HepG2 (cell line): ENCODE measurements around the gene IGSF8. TPM values are rescaled to one million over a fixed set of nuclear protein-coding genes. Genes with fewer than 3 reads are reported as not detected.

Source experiments
- ATAC-seq: fragments of 200-7000 bp; cut with Tn5 transposase; 3 replicates; pipeline ENCODE4 v1.9.1; 2020; ENCODE audit warnings: mild to moderate bottlenecking, moderate library complexity
- BruUV-seq: library from RNA; stranded (reverse); fragments of 400-500 nt; replicated peaks from 2 replicates; lab custom pipeline; 2021; lab: Mats Ljungman, UMichigan
- CTCF ChIA-PET: fragments of 300-600 bp; formaldehyde crosslinking; extraction: SDS; loops from one replicate; lab custom pipeline; 2021; ENCODE audit warnings: low total read pairs, inconsistent platforms, low intra/inter-chr PET ratio; lab: Yijun Ruan, JAX
- POLR2A ChIA-PET: fragments of 350-600 bp; sonication (Branson Sonifier 250); formaldehyde crosslinking; loops from one replicate; lab custom pipeline; 2020; ENCODE audit warnings: antibody characterized with exemption, inconsistent platforms; lab: Yijun Ruan, JAX
- DNase-seq: peaks from one replicate; pipeline ENCODE4 v3.0.0-alpha.2; 2015; ENCODE audit warnings: low spot score
- FAIRE-seq: peaks from 3 replicates; lab custom pipeline; 2011; peaks lifted over from hg19 to GRCh38; lab: Jason Lieb, UNC
- H2AFZ ChIP-seq: one replicate; pipeline ENCODE4 v1.6.1; 2011; ENCODE audit warnings: low read length, inconsistent platforms
- H3K27ac ChIP-seq: fragments of 300-600 bp; 3 replicates; pipeline ENCODE4 v1.8.0; 2011; ENCODE audit warnings: mixed run types, mild to moderate bottlenecking, mixed read lengths, low read length, inconsistent platforms; ENCODE audit not compliant: insufficient read depth; ENCODE audit errors: extremely low read length
- H3K27me3 ChIP-seq, 2 experiments: fragments of 200-600 bp in 1 of 2; 2 replicates in 1 of 2; 3 replicates in 1 of 2; pipeline versions ENCODE4 v1.6.0 to v1.8.0; 2011; ENCODE audit warnings: low read length in 2 of 2, mild to moderate bottlenecking in 2 of 2, moderate library complexity in 2 of 2, inconsistent platforms in 1 of 2; ENCODE audit not compliant: insufficient read depth in 2 of 2, control insufficient read depth in 1 of 2
- H3K36me3 ChIP-seq, 2 experiments: fragments of 200-600 bp in 1 of 2; replicated peaks in 1 of 2; 2 replicates in 1 of 2; 3 replicates in 1 of 2; pipeline versions ENCODE4 v1.5.1 to v1.8.0; 2011; ENCODE audit warnings: low read length in 2 of 2, inconsistent platforms in 1 of 2; ENCODE audit not compliant: insufficient read depth in 2 of 2, control insufficient read depth in 1 of 2
- H3K4me1 ChIP-seq: 2 replicates; pipeline ENCODE4 v1.5.1; 2012; ENCODE audit warnings: low read length, inconsistent platforms; ENCODE audit not compliant: insufficient read depth
- H3K4me2 ChIP-seq: 2 replicates; pipeline ENCODE4 v1.6.0; 2011; ENCODE audit warnings: low read depth, low read length, inconsistent platforms
- H3K4me3 ChIP-seq, 3 experiments: fragments of 200-600 bp in 1 of 3; sonication (generic), shearing (Covaris generic) in 1 of 3; replicated peaks in 1 of 3; 2 replicates each; pipeline ENCODE4 v1.5.1; 2011 to 2016; ENCODE audit warnings: low read length in 3 of 3, inconsistent platforms in 2 of 3, low read depth in 2 of 3, mild to moderate bottlenecking in 2 of 3, control low read depth in 1 of 3, mixed read lengths in 1 of 3; ENCODE audit not compliant: insufficient read depth in 1 of 3
- H3K79me2 ChIP-seq: one replicate; pipeline ENCODE4 v1.6.1; 2011; ENCODE audit warnings: low read length, inconsistent platforms; ENCODE audit not compliant: insufficient read depth
- H3K9ac ChIP-seq: 2 replicates; pipeline ENCODE4 v1.6.0; 2011; ENCODE audit warnings: mild to moderate bottlenecking, low read depth, low read length, inconsistent platforms; ENCODE audit not compliant: insufficient read depth
- H3K9me3 ChIP-seq: 2 replicates; pipeline ENCODE4 v1.5.1; 2012; ENCODE audit warnings: mild to moderate bottlenecking, low read length
- H4K20me1 ChIP-seq: 2 replicates; pipeline ENCODE4 v1.6.0; 2011; ENCODE audit warnings: inconsistent platforms, mild to moderate bottlenecking, low read length, moderate library complexity; ENCODE audit not compliant: insufficient read depth
- ATRX ChIP-seq: sonication (generic); formaldehyde crosslinking; IDR thresholded peaks from 2 replicates; pipeline ENCODE4 v1.4.0; 2020; ENCODE audit warnings: missing genetic modification reagents, borderline replicate concordance
- CHCHD3 ChIP-seq: sonication (generic); formaldehyde crosslinking; IDR thresholded peaks from 2 replicates; pipeline ENCODE4 v1.8.0; 2022; ENCODE audit warnings: mild to moderate bottlenecking, missing genetic modification reagents, moderate library complexity
- EZH2 ChIP-seq: conservative IDR thresholded peaks from 2 replicates; pipeline ENCODE4 v1.6.1; 2012; ENCODE audit warnings: mild to moderate bottlenecking, low read depth, low read length, moderate library complexity
- FOXC1 ChIP-seq: sonication (generic); formaldehyde crosslinking; IDR thresholded peaks from 2 replicates; pipeline ENCODE4 v1.8.0; 2022; ENCODE audit warnings: mild to moderate bottlenecking, missing genetic modification reagents, borderline replicate concordance
- RNF2 ChIP-seq: fragments of 450-650 bp; conservative IDR thresholded peaks from 2 replicates; pipeline ENCODE4 v1.6.1; 2016; ENCODE audit warnings: low read depth
- TAF15 ChIP-seq: fragments of 200-400 bp; formaldehyde crosslinking; IDR thresholded peaks from one replicate; pipeline ENCODE4 v1.6.1; 2018; ENCODE audit warnings: mild to moderate bottlenecking, low read depth, low read length; ENCODE audit not compliant: poor library complexity, severe bottlenecking
- ZNF337 ChIP-seq: sonication (generic); formaldehyde crosslinking; IDR thresholded peaks from 2 replicates; pipeline ENCODE4 v1.5.1; 2020; ENCODE audit warnings: missing genetic modification reagents, low read depth, mild to moderate bottlenecking, borderline replicate concordance
- ZNF367 ChIP-seq: sonication (generic); formaldehyde crosslinking; IDR thresholded peaks from 2 replicates; pipeline ENCODE4 v1.4.0; 2020; ENCODE audit warnings: missing genetic modification reagents, borderline replicate concordance
- ZNF724P ChIP-seq: sonication (generic); formaldehyde crosslinking; IDR thresholded peaks from 2 replicates; pipeline ENCODE4 v1.8.0; 2022; ENCODE audit warnings: missing genetic modification reagents, borderline replicate concordance
- WGBS: methylation state at CpG from one replicate; pipeline ENCODE4 v1.1.6; 2017; ENCODE audit warnings: low lambda C conversion rate; 5-methylcytosine and 5-hydroxymethylcytosine counted together
- in situ Hi-C: cut with HindIII; loops from 2 replicates; pipeline ENCODE4 v1.10.0; 2017; ENCODE audit warnings: low pct_unique_long_range_greater_than_20kb; ENCODE audit not compliant: extremely low pct_ligation_motif_present
- intact Hi-C: fragments of 100-400 bp; cut with micrococcal nuclease; formaldehyde crosslinking; loops from one replicate; pipeline ENCODE4 v1.10.0; 2022; ENCODE audit not compliant: unreplicated experiment
- polyA plus RNA-seq, 8 experiments: library from polyadenylated mRNA; depleted of rRNA in 3 of 8; stranded (reverse) in 7 of 8; unstranded in 1 of 8; fragments of >200 nt; fragmentation: Illumina TruSeq in 4 of 8; extraction: Trizol in 4 of 8; gene quantifications; 2 replicates each; pipeline versions ENCODE4 v1.2.1 to v1.2.3, GENCODE V29; 2011 to 2016; ENCODE audit warnings: low read depth in 4 of 8, missing spikeins in 1 of 8, mixed read lengths in 1 of 8; ENCODE audit not compliant: insufficient read depth in 1 of 8
- total RNA-seq, 5 experiments: library from RNA; depleted of rRNA; stranded (reverse); fragments of >200 nt; fragmentation: Illumina TruSeq; extraction: Trizol; gene quantifications; 2 replicates each; pipeline ENCODE4 v1.2.3, GENCODE V29; 2016; ENCODE audit warnings: low read depth in 1 of 5
- TF ChIP-seq, protein P1 (sequence below), 2 experiments: sonication (generic) in 1 of 2; formaldehyde crosslinking in 1 of 2; IDR thresholded peaks; 2 replicates each; pipeline versions ENCODE4 v1.6.1 to v1.9.0; 2014 to 2022; ENCODE audit warnings: antibody characterized with exemption in 1 of 2, borderline replicate concordance in 1 of 2, inconsistent platforms in 1 of 2, low read depth in 1 of 2, missing genetic modification reagents in 1 of 2
- TF ChIP-seq, protein P2 (sequence below): sonication (generic); formaldehyde crosslinking; IDR thresholded peaks from 2 replicates; pipeline ENCODE4 v1.4.0; 2020; ENCODE audit warnings: missing genetic modification reagents

The IGSF8 gene
- total and polyA plus RNA-seq, 2 of the 13 experiments (the other 11 are each of a cell fraction or from before 2014, with no cell fraction given): 24.0 to 41.0 TPM

GRCh38 chr1:160144921-160145320 is 46.5 kb upstream of the IGSF8 start:
- peaks cover 25% of the 10 kb centered on the region for H3K4me1 ChIP-seq
- TF ChIP-seq ZNF367 (CRISPR knock-in tag): no peak
- no peak for TF ChIP-seq ATRX (CRISPR knock-in tag)
- no peak for TF ChIP-seq ZNF724P
- TF ChIP-seq FOXC1 (CRISPR knock-in tag): no peak
- TF ChIP-seq, protein P1, sequence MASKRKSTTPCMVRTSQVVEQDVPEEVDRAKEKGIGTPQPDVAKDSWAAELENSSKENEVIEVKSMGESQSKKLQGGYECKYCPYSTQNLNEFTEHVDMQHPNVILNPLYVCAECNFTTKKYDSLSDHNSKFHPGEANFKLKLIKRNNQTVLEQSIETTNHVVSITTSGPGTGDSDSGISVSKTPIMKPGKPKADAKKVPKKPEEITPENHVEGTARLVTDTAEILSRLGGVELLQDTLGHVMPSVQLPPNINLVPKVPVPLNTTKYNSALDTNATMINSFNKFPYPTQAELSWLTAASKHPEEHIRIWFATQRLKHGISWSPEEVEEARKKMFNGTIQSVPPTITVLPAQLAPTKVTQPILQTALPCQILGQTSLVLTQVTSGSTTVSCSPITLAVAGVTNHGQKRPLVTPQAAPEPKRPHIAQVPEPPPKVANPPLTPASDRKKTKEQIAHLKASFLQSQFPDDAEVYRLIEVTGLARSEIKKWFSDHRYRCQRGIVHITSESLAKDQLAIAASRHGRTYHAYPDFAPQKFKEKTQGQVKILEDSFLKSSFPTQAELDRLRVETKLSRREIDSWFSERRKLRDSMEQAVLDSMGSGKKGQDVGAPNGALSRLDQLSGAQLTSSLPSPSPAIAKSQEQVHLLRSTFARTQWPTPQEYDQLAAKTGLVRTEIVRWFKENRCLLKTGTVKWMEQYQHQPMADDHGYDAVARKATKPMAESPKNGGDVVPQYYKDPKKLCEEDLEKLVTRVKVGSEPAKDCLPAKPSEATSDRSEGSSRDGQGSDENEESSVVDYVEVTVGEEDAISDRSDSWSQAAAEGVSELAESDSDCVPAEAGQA (IDR thresholded peaks at IDR 0.05; ENCODE audit: low read depth): no peak
- TF ChIP-seq, protein P1 (CRISPR knock-in tag; IDR thresholded peaks at IDR 0.05; ENCODE audit: borderline replicate concordance): no peak
- TF ChIP-seq EZH2: no peak
- no peak for TF ChIP-seq TAF15
- TF ChIP-seq ZNF337 (CRISPR knock-in tag): no peak
- TF ChIP-seq, protein P2, sequence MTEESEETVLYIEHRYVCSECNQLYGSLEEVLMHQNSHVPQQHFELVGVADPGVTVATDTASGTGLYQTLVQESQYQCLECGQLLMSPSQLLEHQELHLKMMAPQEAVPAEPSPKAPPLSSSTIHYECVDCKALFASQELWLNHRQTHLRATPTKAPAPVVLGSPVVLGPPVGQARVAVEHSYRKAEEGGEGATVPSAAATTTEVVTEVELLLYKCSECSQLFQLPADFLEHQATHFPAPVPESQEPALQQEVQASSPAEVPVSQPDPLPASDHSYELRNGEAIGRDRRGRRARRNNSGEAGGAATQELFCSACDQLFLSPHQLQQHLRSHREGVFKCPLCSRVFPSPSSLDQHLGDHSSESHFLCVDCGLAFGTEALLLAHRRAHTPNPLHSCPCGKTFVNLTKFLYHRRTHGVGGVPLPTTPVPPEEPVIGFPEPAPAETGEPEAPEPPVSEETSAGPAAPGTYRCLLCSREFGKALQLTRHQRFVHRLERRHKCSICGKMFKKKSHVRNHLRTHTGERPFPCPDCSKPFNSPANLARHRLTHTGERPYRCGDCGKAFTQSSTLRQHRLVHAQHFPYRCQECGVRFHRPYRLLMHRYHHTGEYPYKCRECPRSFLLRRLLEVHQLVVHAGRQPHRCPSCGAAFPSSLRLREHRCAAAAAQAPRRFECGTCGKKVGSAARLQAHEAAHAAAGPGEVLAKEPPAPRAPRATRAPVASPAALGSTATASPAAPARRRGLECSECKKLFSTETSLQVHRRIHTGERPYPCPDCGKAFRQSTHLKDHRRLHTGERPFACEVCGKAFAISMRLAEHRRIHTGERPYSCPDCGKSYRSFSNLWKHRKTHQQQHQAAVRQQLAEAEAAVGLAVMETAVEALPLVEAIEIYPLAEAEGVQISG: no peak
- no peak for TF ChIP-seq CHCHD3
- TF ChIP-seq RNF2: no peak
- no peak overlapping the region for H3K4me2 ChIP-seq
- H3K9ac ChIP-seq: no peak overlapping the region
- in situ Hi-C loops (no loop called here), intact Hi-C loops (no loop called here)
- CTCF ChIA-PET: no interaction called here
- DNase-seq (no peak), FAIRE-seq (no peak), ATAC-seq (no peak)
- no peak overlapping the region for H3K27ac ChIP-seq
- H4K20me1 ChIP-seq: no peaks in the 10 kb centered on the region
- 52% methylated on average over 4 of the region's 4 CpGs for WGBS
- no peak overlapping the region for H3K4me3 ChIP-seq
- no peak overlapping the region for H2AFZ ChIP-seq
- no peaks in the 10 kb centered on the region for H3K9me3 ChIP-seq
- no TSS peak for BruUV-seq
- POLR2A ChIA-PET: no interaction called here
- peaks cover 0 to 4% of the 10 kb centered on the region in 2 experiments; a peak in 2 of 5 replicates for H3K27me3 ChIP-seq
- H3K36me3 ChIP-seq: no peaks in the 10 kb centered on the region
- H3K79me2 ChIP-seq: no peaks in the 10 kb centered on the region
